GM19193 (cell line): ENCODE results near the gene HARBI1.

Experiments
- POLR2A ChIP-seq: IDR thresholded peaks from 4 replicates; pipeline ENCODE4 v1.6.1; 2011; ENCODE audit not compliant: insufficient read depth, insufficient read length; ENCODE audit errors: extremely low read depth

Gene HARBI1

DNA sequence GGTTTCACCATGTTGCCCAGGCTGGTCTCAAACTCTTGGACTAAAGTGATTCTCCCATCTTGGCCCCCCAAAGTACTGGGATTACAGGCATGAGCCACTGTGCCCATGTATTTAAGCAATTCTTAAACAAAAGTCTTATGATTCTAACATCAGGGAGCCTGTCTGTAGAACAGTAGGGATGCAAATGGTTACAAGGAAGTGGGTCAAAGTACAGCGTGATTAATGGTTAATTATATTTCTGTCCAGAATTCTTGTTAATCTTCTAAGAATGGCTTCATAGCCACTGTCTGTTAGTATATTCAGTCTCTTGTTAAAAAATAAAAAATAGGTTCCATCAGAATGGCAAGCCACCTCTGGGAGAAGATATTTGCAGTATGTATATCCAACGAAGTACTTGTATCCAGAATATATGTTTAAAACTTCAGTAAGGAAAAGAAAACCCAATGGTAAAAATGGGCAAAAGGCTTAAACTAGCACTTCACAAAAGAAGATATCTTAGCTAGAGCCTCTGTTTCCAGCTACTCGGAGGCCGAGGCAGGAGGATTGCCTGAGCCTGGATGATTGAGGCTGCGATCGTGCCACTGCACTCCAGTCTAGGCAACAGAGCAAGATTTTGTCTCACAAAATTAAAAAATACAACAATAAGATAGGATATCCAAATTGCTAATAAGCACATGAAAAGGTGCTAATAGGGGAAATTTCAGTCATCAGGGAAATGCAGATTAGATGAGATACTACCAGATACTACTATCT lies 23.2 kb upstream of the HARBI1 start:
- no peak for TF ChIP-seq POLR2A

DNA sequence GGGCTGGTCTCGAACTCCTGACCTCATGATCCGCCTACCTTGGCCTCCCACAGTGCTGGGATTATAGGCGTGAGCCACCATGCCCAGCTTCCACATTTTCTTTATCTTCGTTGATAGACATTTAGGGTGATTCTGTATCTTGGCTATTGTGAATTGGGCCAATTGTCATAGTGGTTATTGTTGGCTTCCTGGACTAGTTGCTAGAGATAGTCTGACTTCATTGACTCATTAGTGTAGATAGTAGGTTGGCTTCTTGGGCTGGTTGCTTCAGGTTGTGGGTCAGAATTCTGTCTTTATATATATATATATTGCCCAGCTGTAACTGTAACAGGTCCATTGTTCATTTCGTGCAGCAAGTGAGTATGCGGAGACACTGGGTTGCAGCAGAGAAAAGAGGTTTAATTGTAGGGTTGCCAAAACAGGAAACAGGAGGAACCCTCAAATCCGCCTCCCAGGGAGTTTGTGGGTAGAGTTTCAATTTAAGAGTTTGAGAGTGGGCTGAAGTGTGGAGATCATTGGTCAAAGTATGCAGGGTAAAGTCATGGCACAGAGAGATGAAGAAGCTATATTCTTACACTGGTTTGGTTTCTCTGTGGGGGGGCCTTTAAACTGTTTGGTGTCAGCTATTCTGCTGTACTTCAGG lies 22.3 kb upstream of the HARBI1 start:
- TF ChIP-seq POLR2A = no peak

DNA sequence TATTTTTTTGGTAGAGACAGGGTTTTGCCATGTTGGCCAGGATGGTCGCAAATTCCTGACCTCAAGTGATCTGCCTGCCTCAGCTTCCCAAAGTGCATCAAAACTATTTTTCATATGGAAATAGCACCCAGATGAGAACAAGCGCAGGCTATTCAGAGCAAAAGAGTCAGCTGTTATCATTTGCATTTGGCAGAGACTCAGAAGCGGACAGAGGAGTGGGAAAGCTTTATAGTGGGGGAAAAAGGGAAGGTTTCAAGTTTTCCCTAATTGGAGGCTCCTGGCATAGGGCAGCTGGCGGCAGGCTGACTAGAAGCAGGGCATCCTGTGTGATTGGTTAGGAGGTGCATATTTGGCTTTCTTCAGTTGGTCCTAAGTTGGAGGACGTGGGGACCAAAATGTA lies 20.5 kb upstream of the HARBI1 start:
- no peak for TF ChIP-seq POLR2A

DNA sequence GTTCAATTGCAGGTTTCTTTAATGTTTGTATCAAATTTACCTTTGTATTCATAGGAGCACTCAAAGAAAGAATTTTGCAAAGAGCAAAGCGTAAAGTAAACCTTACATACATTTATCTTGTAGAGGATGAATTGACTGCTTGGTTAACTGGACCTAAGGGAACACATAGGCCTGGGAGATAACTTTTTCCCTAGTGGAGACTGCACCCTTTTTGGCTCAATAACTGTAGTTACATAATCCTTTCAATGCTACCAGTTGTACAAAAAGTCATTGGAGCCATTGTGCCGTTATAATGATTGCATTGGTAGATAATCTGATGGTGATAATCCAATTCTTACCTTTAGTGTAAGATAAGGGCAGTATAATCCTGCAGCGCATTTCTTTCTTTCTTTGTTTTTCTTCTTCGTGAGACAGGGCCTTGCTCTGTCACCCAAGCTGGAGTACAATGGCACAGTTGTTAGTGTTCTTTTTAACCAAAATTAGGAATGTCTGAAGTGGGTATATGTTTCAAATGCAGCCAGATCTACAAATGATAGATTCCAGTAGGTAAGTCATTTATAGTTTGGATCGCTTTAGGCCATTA lies 18.6 kb upstream of the HARBI1 start:
- TF ChIP-seq POLR2A = no peak

DNA sequence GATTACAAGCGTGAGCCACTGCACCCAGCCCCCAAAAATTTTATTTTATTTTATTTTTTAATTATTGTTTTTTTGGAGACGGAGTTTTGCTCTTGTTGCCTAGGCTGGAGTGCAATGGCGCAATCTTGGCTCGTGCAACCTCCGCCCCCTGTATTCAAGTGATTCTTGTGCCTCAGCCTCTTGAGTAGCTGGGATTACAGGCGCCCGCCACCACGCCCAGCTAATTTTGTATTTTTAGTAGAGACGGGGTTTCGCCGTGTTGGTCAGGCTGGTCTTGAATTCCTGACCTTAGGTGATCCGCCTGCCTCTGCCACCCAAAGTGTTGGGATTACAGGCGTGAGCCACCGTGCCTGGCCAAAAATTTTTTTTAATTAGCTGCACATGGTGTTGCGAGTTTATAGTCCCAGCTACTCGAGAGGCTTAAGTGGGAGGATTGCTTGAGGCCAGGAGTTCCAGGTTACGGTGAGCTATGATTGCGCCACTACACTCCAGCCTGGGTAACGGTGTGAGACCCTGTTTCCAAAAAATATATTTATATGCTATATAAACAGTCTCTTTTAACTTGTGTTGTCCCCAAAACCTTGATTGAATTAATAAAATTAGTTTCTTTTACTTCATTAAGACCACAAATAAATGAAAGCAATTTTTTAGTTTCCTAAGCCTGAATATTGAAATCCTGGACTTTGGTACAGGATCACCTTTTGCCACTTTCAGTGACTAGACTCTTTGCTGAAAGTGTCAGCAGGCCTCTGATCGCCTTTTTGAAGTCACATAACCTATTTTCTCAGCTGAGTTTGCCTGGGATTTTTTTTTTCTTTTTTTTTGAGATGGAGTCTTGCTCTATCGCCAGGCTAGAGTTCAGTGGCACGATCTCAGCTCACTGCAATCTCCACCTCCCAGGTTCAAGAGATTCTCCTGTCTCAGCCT lies 16.5 kb upstream of the HARBI1 start:
- TF ChIP-seq POLR2A = no peak

DNA sequence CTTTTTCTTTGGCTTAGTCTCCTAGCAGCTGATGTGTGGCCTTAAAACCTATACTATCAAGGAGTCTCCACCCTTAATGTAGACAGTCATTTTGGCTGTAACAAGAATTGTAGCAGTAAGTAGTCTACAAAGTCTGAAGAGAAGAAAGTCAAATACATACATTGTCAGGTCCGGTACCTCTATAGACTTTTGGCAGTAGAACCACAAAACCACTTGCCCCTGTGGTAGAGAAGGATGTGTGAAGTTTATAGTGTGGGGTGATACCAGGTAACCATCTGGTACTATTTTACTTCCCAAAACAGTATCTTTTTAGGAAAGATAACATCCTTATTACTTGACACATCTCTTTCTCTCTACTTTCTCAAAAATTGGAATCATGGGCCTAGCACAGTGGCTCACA lies 15.5 kb upstream of the HARBI1 start:
- no peak for TF ChIP-seq POLR2A

DNA sequence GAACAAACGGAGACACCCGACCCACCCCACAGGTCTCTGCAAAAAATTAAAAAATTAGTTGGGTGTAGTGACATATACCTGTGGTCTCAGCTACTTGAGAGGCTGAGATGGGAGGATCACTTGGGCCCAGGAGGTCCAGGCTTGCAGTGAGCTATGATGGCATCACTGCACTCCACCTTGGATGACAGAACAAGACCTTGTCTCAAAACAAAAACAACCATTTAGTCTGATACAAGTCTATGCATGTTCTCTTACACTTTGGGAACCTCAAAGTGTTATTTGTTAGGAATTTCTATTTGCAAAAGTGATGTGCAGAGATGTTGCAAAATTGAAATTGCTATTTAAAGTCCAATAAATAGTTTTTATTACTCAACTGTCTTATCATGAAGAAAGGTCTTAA lies 14.6 kb upstream of the HARBI1 start:
- TF ChIP-seq POLR2A = no peak

DNA sequence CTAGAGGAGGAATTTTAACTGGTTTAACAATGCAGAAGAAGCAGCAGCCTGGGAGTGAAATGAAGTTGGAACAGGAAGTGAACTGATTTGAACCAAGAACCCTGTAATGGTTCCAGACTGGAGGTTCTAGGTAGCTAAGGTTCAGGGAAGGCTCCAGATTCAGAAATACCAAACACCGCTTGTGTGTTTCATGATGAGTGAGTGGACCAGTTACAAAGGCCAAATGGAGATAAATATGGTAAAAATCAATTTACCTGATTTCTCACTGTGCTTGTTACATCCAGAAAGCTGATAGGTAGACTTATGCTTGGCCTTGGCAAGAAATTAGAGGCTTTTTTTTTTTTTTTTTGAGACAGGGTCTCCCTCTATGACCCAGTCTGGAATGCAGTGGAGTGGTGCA lies 13.2 kb upstream of the HARBI1 start:
- no peak for TF ChIP-seq POLR2A

DNA sequence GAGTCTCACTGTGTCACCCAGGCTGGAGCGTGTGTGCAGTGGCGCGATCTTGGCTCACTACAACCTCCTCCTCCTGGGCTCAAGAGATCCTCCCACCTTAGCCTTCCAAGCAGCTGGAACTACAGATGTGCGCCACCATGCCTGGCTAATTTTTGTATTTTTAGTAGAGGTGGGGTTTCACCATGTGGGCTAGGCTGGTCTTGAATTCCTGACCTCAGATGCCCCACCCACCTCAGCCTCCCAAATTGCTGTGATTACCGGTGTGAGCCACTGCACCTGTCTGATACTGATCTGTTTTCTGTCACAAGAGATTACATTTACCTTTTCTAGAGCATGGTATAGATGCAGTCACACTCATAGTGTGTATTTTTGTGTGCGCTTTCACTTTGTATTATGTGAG lies 11.9 kb upstream of the HARBI1 start:
- no peak for TF ChIP-seq POLR2A

DNA sequence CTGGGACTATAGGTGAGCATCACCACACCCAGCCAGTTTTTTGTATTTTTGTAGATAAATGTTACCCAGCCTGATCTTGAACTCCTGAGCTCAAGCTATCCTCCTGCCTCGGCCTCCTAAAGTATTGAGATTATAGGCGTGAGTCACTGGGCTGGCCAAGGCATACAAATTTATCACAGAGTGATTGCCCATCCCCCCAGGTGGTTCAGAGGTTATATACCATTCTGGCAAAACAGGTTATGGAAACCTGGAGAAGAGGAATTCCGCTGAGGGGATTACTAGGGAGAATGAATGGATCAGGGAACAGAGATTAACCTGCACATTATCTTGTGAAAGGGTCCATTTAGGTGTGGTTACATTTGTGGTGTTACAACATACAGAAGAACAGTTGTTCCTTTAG lies 8.4 kb upstream of the HARBI1 start:
- TF ChIP-seq POLR2A = no peak

DNA sequence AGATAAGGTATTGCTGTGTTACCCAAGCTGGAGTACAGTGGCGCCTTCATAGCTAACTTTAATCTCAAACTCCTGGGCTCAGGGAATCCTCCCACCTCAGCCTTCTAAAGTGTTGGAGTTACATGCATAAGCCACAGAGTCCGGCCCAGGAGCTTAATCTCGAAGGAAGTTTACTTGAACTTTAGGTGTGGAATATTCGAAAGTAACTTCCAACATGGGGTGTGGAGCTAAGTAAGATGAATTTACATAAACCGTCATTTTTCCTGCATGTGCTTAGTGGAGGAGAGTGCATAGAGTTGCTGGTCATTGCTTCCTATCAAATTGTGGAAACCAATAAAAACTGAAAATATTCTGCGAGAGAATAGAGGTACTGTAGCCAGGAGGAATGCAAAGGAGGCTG lies 1.8 kb upstream of the HARBI1 start:
- no peak for TF ChIP-seq POLR2A

DNA sequence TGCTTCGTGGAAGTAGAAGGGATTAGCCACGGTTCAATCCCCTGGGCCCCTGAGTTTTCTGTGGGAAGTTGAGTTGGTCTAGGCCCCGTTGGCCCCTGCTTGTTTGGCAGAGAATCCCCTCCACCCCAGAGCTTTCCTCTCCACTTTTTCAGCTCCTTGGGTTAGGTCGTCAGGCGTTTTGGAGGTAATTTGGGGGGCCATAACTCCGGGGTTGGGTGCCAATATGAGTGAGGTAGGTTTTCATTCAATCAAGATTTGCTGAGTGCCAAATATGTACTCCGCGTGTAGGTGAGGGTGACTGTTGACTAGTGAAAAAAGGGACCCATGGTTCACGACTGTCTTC lies 916 bp upstream of the HARBI1 start:
- no peak for TF ChIP-seq POLR2A

DNA sequence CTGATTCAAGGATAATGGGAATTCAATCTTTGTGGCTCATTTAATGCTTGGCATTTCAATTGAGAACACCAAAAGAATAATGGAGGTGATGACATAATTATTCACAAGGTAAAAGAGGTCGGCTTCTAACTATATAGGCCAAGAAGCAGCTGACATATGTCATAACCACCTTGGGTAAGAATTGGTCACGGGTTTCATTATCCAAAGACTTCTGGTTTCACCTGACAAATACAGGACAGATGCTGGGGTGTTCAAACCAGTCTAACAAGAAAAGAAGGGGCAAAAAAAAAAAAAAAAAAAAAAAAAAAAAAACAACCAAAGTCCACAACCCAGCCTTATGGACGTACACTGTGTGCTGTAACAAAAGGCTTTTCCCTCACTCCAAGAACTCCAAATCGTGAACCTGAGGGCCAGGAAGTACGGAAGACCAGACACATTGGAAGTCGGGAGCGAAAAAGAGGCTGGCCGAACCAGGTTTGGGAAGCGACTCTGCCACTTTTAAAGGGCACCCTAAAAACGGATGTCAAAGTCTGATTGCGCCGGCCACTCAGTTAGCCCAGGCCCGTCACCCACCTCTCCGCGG lies 385 bp downstream of the HARBI1 start:
- TF ChIP-seq POLR2A = no peak

DNA sequence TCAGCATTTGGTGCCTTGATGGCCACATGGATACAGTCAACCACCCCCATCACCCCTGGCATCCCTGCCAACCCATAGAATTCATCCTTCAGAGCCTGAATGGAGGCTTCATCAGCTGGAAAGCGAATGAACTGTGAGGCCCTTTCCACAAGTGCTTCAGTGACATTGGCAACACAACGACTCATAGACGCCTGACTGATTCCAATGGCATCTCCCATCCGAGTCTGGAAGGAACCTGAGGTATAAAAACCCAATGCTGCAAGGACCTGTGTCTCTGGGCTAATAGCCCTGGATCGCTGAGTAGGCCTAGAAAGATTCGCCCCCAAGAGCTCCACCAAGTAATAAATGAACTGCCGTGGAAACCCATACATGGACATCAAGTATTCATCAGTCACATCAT lies 1.3 kb downstream of the HARBI1 start:
- TF ChIP-seq POLR2A = no peak

DNA sequence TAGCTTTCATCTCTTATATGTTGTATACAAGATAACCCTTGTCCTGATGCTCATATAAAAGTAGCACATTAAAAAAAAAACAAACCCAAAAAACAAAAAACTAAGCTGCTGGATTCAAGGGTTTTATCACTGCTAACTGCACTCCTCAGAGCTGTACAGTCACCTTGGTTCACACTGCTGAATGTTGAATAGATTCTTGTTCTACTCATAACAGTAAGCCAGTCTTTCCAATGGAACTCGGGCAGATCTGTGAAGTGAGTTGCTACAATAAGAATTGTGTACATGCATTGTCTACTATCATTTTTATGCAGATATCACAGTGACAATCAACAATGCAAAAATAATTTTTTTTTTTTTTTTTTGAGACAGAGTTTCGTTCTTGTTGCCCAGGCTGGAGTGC lies 4.7 kb downstream of the HARBI1 start:
- TF ChIP-seq POLR2A = no peak
